ENCODE measurements around the gene UBE2R2. TPM values are rescaled to one million over a fixed set of nuclear protein-coding genes. Genes with fewer than 3 reads are reported as not detected.

UBE2R2 gene
- total RNA-seq, 2 experiments from 2014 or later = 13.7 to 57.3 TPM

DNA sequence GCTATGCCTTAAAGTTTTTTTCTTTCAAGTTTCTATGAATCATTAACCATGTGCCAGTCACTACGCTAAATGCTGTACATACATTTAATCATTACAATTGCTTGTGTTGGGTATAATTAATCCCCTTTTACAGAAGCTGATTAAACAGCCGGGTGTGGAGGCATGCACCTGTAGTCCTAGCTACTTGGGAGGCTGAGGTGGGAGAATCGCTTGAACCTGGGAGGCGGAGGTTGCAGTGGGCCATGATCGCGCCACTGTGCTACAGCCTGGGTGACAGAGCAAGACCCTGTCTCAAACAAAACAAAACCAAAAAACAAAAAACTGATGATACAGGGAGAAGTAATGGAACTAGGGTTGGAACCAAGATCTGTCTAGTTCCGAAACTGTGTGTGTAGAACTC lies 1.2 kb upstream of the UBE2R2 start:
- H3K9me3 ChIP-seq (ENCODE audit: low read length) = no peaks in the 10 kb centered on the region
- no peaks in the 10 kb centered on the region for H3K9me2 ChIP-seq (ENCODE audit: insufficient read depth, low read length)
- no peak for DNase-seq (ENCODE audit: low spot score)
- TF ChIP-seq, protein P1, sequence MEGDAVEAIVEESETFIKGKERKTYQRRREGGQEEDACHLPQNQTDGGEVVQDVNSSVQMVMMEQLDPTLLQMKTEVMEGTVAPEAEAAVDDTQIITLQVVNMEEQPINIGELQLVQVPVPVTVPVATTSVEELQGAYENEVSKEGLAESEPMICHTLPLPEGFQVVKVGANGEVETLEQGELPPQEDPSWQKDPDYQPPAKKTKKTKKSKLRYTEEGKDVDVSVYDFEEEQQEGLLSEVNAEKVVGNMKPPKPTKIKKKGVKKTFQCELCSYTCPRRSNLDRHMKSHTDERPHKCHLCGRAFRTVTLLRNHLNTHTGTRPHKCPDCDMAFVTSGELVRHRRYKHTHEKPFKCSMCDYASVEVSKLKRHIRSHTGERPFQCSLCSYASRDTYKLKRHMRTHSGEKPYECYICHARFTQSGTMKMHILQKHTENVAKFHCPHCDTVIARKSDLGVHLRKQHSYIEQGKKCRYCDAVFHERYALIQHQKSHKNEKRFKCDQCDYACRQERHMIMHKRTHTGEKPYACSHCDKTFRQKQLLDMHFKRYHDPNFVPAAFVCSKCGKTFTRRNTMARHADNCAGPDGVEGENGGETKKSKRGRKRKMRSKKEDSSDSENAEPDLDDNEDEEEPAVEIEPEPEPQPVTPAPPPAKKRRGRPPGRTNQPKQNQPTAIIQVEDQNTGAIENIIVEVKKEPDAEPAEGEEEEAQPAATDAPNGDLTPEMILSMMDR (conservative IDR thresholded peaks at IDR 0.05; ENCODE audit: low read length) = no peak
- no peak for TF ChIP-seq EZH2phosphoT487 (IDR thresholded peaks at IDR 0.05; ENCODE audit: borderline replicate concordance, low read depth, low read length)
- peaks cover 33% of the 10 kb centered on the region for H3K79me2 ChIP-seq (ENCODE audit: insufficient read depth, low read depth, low read length)
- peak overlapping the region; percentile 88; the same call in 1 of the 2 replicates for H2AFZ ChIP-seq (ENCODE audit: low read length)
- CTCF ChIA-PET (ENCODE audit: unreplicated experiment) = interaction anchor here (1.0 kb wide), 1 partner anchor 127 kb away, joined by 3 read pairs; no protein-coding TSS in a partner anchor
- H3K4me1 ChIP-seq (ENCODE audit: insufficient read depth, low read length, poor library complexity, severe bottlenecking) = peaks cover 55% of the 10 kb centered on the region
- POLR2A ChIA-PET = interaction anchor here (0.6 to 2.1 kb wide), 8 partner anchors 19 to 108 kb away, joined by 3 to 8 read pairs (median 4); no protein-coding TSS in a partner anchor
- H3K36me3 ChIP-seq (ENCODE audit: insufficient read depth, low read length) = peaks cover 13% of the 10 kb centered on the region
- BruUV-seq (replicated peaks) = no TSS peak
- intact Hi-C loops (cut with micrococcal nuclease; ENCODE audit: unreplicated experiment) = loop anchor here (1.0 to 10.0 kb wide), 3 partner anchors 37 to 309 kb away; partner anchors contain the start of gene DCAF12
- H3K27ac ChIP-seq (ENCODE audit: low read depth, low read length, poor library complexity, severe bottlenecking) = peak overlapping the region; percentile 89
- H3K4me3 ChIP-seq (ENCODE audit: low read depth, low read length, poor library complexity, severe bottlenecking) = peak overlapping the region; percentile 99
- peaks cover 20% of the 10 kb centered on the region; the same call in 1 of the 2 replicates for H4K20me1 ChIP-seq (ENCODE audit: insufficient read depth, low read length)
- peak overlapping the region; percentile 93 for H3K4me2 ChIP-seq (ENCODE audit: low read length)

DNA sequence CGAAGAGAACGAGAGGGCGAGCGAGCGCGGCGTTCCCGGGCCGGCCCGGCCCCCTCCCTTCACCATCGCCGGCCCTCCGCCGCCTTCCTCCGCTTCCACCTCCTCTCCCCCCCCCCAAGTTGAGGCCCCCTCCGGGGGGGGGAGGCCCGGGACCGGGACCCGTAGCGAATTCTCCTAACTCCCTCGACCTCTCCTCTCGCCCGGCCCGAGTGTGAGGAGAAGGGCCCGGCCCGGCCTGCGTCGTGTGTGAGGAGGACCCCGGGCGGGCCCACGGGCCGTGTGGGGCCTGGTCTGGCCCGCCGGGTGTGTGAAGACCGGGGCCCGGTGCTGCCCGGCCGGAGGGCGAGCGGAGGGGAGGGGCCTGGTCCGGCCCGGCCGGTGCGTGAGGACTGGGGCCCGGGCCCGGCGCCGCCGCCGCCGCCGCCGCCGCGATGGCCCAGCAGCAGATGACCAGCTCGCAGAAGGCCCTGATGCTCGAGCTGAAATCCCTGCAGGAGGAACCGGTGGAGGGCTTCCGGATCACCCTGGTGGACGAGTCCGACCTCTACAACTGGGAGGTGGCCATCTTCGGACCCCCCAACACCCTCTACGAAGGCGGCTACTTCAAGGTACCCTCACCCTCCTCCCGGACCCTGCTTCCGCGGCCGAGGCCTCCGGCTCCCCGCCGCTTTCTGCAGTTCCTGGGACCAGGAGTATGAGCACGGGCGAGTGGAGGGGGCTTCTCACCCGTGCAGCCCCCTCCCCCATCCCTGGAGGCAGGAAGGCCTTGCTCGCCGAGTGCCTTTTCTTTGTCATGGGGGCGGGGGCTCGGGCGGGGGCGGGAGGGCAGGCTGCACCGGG lies 587 bp downstream of the UBE2R2 start:
- DNase-seq (ENCODE audit: low spot score) = peak; percentile 66
- no TSS peak for BruUV-seq (replicated peaks)
- ChIA-PET CTCF (ENCODE audit: unreplicated experiment) (no interaction called here), POLR2A (interaction anchor here (0.8 to 1.3 kb wide), 5 partner anchors 17 to 60 kb away, joined by 3 to 7 read pairs (median 3); no protein-coding TSS in a partner anchor)
- no peaks in the 10 kb centered on the region for H3K9me2 ChIP-seq (ENCODE audit: insufficient read depth, low read length)
- TF ChIP-seq, protein P1 (conservative IDR thresholded peaks at IDR 0.05; ENCODE audit: low read length) = no peak
- TF ChIP-seq EZH2phosphoT487 (IDR thresholded peaks at IDR 0.05; ENCODE audit: borderline replicate concordance, low read depth, low read length) = no peak
- H2AFZ ChIP-seq (ENCODE audit: low read length) = no peak overlapping the region
- peaks cover 51% of the 10 kb centered on the region for H3K79me2 ChIP-seq (ENCODE audit: insufficient read depth, low read depth, low read length)
- peak overlapping the region; percentile 88 for H3K4me2 ChIP-seq (ENCODE audit: low read length)
- peak overlapping the region; percentile 89 for H3K27ac ChIP-seq (ENCODE audit: low read depth, low read length, poor library complexity, severe bottlenecking)
- H3K9me3 ChIP-seq (ENCODE audit: low read length) = no peaks in the 10 kb centered on the region
- peak overlapping the region; percentile 99 for H3K4me3 ChIP-seq (ENCODE audit: low read depth, low read length, poor library complexity, severe bottlenecking)
- H4K20me1 ChIP-seq (ENCODE audit: insufficient read depth, low read length) = peaks cover 22% of the 10 kb centered on the region; the same call in 1 of the 2 replicates
- intact Hi-C loops (cut with micrococcal nuclease; ENCODE audit: unreplicated experiment) = loop anchor here (1.0 to 10.0 kb wide), 3 partner anchors 53 to 307 kb away; partner anchors contain the start of gene DCAF12
- peaks cover 67% of the 10 kb centered on the region for H3K4me1 ChIP-seq (ENCODE audit: insufficient read depth, low read length, poor library complexity, severe bottlenecking)
- H3K36me3 ChIP-seq (ENCODE audit: insufficient read depth, low read length) = peaks cover 27% of the 10 kb centered on the region

Data from OCI-LY7 (cell line).